SK-N-SH (cell line): ENCODE results near the gene ACIN1. TPM values are rescaled to one million over a fixed set of nuclear protein-coding genes. Genes with fewer than 3 reads are reported as not detected.

Source experiments
- CTCF ChIA-PET: fragments of 300-600, 350-600 bp; formaldehyde crosslinking; extraction: SDS; loops from one replicate; lab custom pipeline; 2021; lab: Yijun Ruan, JAX
- POLR2A ChIA-PET: fragments of 350-600 bp; sonication (Branson Sonifier 250); formaldehyde crosslinking; extraction: SDS; loops from one replicate; lab custom pipeline; 2020; ENCODE audit warnings: antibody characterized with exemption, inconsistent platforms; lab: Yijun Ruan, JAX
- DNase-seq: peaks from one replicate; pipeline ENCODE4 v3.0.0; 2012
- H2AFZ ChIP-seq: fragments of 200-600 bp; sonication (generic); 2 replicates; pipeline ENCODE4 v1.8.1; 2016; ENCODE audit warnings: antibody characterized with exemption, mild to moderate bottlenecking, low read depth
- H3F3A ChIP-seq: fragments of 200-600 bp; sonication (generic); replicated peaks from 2 replicates; pipeline ENCODE3; 2016; ENCODE audit warnings: antibody characterized with exemption, mild to moderate bottlenecking; ENCODE audit not compliant: insufficient read depth
- H3K27ac ChIP-seq, 2 experiments: fragments of 200-500 bp in 1 of 2; fragments of 200-600 bp in 1 of 2; sonication (Bioruptor generic) in 1 of 2; sonication (generic), shearing (Covaris generic) in 1 of 2; 2 replicates each; pipeline versions ENCODE4 v1.5.1 to v1.6.1; 2014 to 2016; ENCODE audit warnings: low read depth in 2 of 2, inconsistent platforms in 1 of 2, low read length in 1 of 2, mild to moderate bottlenecking in 1 of 2, mixed read lengths in 1 of 2
- H3K27me3 ChIP-seq: fragments of 200-600 bp; sonication (generic), shearing (Covaris generic); 2 replicates; pipeline ENCODE4 v1.6.1; 2016; ENCODE audit warnings: mixed run types; ENCODE audit not compliant: insufficient read depth
- H3K36me3 ChIP-seq, 2 experiments: fragments of 200-500 bp in 1 of 2; fragments of 200-600 bp in 1 of 2; sonication (Bioruptor generic) in 1 of 2; sonication (generic) in 1 of 2; replicated peaks in 1 of 2; 2 replicates each; pipeline versions ENCODE3 to v1.5.1; 2014 to 2016; ENCODE audit warnings: low read length in 1 of 2, mild to moderate bottlenecking in 1 of 2; ENCODE audit not compliant: insufficient read depth in 2 of 2, control insufficient read depth in 1 of 2
- H3K4me1 ChIP-seq, 2 experiments: fragments of 200-500 bp in 1 of 2; fragments of 200-600 bp in 1 of 2; sonication (Bioruptor generic) in 1 of 2; sonication (generic), shearing (Covaris generic) in 1 of 2; 2 replicates each; pipeline versions ENCODE4 v1.5.1 to v1.6.1; 2014 to 2016; ENCODE audit warnings: low read depth in 1 of 2, low read length in 1 of 2, mixed run types in 1 of 2; ENCODE audit not compliant: insufficient read depth in 2 of 2, control insufficient read depth in 1 of 2
- H3K4me2 ChIP-seq: fragments of 200-600 bp; sonication (generic), shearing (Covaris generic); 2 replicates; pipeline ENCODE4 v1.6.1; 2017; ENCODE audit warnings: mixed run types
- H3K4me3 ChIP-seq, 2 experiments: fragments of 200-500 bp in 1 of 2; fragments of 200-600 bp in 1 of 2; sonication (Bioruptor generic) in 1 of 2; sonication (generic), shearing (Covaris generic) in 1 of 2; 2 replicates each; pipeline versions ENCODE4 v1.5.1 to v1.8.1; 2014 to 2016; ENCODE audit warnings: low read depth in 2 of 2, inconsistent platforms in 1 of 2, low read length in 1 of 2, mild to moderate bottlenecking in 1 of 2, mixed read lengths in 1 of 2, moderate library complexity in 1 of 2
- H3K79me2 ChIP-seq: fragments of 200-600 bp; sonication (generic); 2 replicates; pipeline ENCODE4 v1.8.1; 2017; ENCODE audit warnings: mild to moderate bottlenecking; ENCODE audit not compliant: insufficient read depth
- H3K9ac ChIP-seq: fragments of 200-600 bp; sonication (generic); 2 replicates; pipeline ENCODE4 v1.6.1; 2017; ENCODE audit warnings: mixed run types
- H3K9me2 ChIP-seq: fragments of 200-600 bp; sonication (generic); 2 replicates; pipeline ENCODE4 v1.6.1; 2017; ENCODE audit warnings: mixed run types
- H3K9me3 ChIP-seq: fragments of 200-600 bp; sonication (generic); 2 replicates; pipeline ENCODE4 v1.6.1; 2017; ENCODE audit warnings: mixed run types, mild to moderate bottlenecking, moderate library complexity
- H4K20me1 ChIP-seq: fragments of 200-600 bp; sonication (generic); 2 replicates; pipeline ENCODE4 v1.6.1; 2017; ENCODE audit warnings: mild to moderate bottlenecking, mixed run types; ENCODE audit not compliant: insufficient read depth
- CHD2 ChIP-seq: fragments of 150-350 bp; IDR thresholded peaks from 2 replicates; pipeline ENCODE4 v1.6.1; 2018; ENCODE audit warnings: low read length; ENCODE audit not compliant: partially characterized antibody
- EP300 ChIP-seq, 2 experiments: IDR thresholded peaks; 2 replicates each; pipeline versions ENCODE4 v1.4.0 to v1.6.1; 2012; ENCODE audit warnings: borderline replicate concordance in 1 of 2, low read depth in 1 of 2, low read length in 1 of 2
- EZH2phosphoT487 ChIP-seq: fragments of 200-600 bp; sonication (generic); IDR thresholded peaks from 2 replicates; pipeline ENCODE4 v1.6.1; 2017; ENCODE audit warnings: low read depth, mixed run types, mild to moderate bottlenecking, antibody characterized with exemption, moderate library complexity, borderline replicate concordance
- GABPA ChIP-seq: IDR thresholded peaks from 2 replicates; pipeline ENCODE4 v1.4.0; 2012; ENCODE audit warnings: low read depth, mild to moderate bottlenecking
- MEF2A ChIP-seq: IDR thresholded peaks from 2 replicates; pipeline ENCODE4 v1.4.0; 2012; ENCODE audit warnings: low read depth, borderline replicate concordance
- MXI1 ChIP-seq: IDR thresholded peaks from 2 replicates; pipeline ENCODE4 v1.6.1; 2012; ENCODE audit warnings: mild to moderate bottlenecking, low read depth, low read length, improper control_type of control experiment
- NFIC ChIP-seq: IDR thresholded peaks from 2 replicates; pipeline ENCODE4 v1.4.0; 2012; ENCODE audit warnings: borderline replicate concordance
- PBX3 ChIP-seq: IDR thresholded peaks from 2 replicates; pipeline ENCODE4; 2012
- RCOR1 ChIP-seq: fragments of 150-350 bp; IDR thresholded peaks from 2 replicates; pipeline ENCODE4 v1.6.1; 2017; ENCODE audit warnings: antibody characterized with exemption, low read length
- SIN3A ChIP-seq: IDR thresholded peaks from 2 replicates; pipeline ENCODE4 v1.6.1; 2012; ENCODE audit warnings: low read depth, mild to moderate bottlenecking, low read length, moderate library complexity, borderline replicate concordance
- USF2 ChIP-seq: fragments of 150-350 bp; IDR thresholded peaks from 2 replicates; pipeline ENCODE4 v1.6.1; 2017; ENCODE audit warnings: antibody characterized with exemption, low read length, low read depth, borderline replicate concordance
- YY1 ChIP-seq: IDR thresholded peaks from 2 replicates; pipeline ENCODE4 v1.4.0; 2012; ENCODE audit warnings: low read depth, mild to moderate bottlenecking
- WGBS: methylation state at CpG from one replicate; pipeline ENCODE4 v1.1.6; 2017; ENCODE audit warnings: low lambda C conversion rate; 5-methylcytosine and 5-hydroxymethylcytosine counted together
- polyA plus RNA-seq, 3 experiments: library from polyadenylated mRNA; depleted of rRNA; stranded (reverse); fragments of >200 nt; gene quantifications; 2 replicates each; pipeline ENCODE4 v1.2.3, GENCODE V29; 2012
- TF ChIP-seq, protein P1 (sequence below): IDR thresholded peaks from 2 replicates; pipeline ENCODE4 v1.6.1; 2012; ENCODE audit warnings: mild to moderate bottlenecking, low read depth, low read length, moderate library complexity
- TF ChIP-seq, protein P2 (sequence below): IDR thresholded peaks from 2 replicates; pipeline ENCODE4 v1.4.0; 2012; ENCODE audit warnings: low read depth

The ACIN1 gene
- polyA plus RNA-seq, 1 of the 3 experiments (the other 2 are of a cell fraction) = 159 TPM

GRCh38 chr14:23142826-23143225 is 47.9 kb upstream of the ACIN1 start:
- DNase-seq = no peak
- Histone ChIP-seq H3K4me2 (no peak overlapping the region), H2AFZ (no peak overlapping the region), H3F3A (no peaks in the 10 kb centered on the region), H3K4me1 (no peaks in the 10 kb centered on the region; a peak in 1 of 4 replicates), H3K36me3 (no peaks in the 10 kb centered on the region), H3K79me2 (no peaks in the 10 kb centered on the region), H4K20me1 (no peaks in the 10 kb centered on the region), H3K9me3 (no peaks in the 10 kb centered on the region), H3K9ac (no peak overlapping the region), H3K4me3 (no peak overlapping the region), H3K27me3 (no peaks in the 10 kb centered on the region; the same call in 1 of the 2 replicates), H3K9me2 (no peaks in the 10 kb centered on the region), H3K27ac (no peak overlapping the region)
- 36% methylated on average over 4 of the region's 4 CpGs for WGBS
- ChIA-PET POLR2A (no interaction called here), CTCF (interaction anchor here (0.7 to 3.2 kb wide), 2 partner anchors 22 to 122 kb away, joined by 3 to 28 read pairs; no protein-coding TSS in a partner anchor)
- TF ChIP-seq RCOR1 = no peak
- no peak for TF ChIP-seq SIN3A
- TF ChIP-seq MEF2A = no peak
- TF ChIP-seq, protein P1, sequence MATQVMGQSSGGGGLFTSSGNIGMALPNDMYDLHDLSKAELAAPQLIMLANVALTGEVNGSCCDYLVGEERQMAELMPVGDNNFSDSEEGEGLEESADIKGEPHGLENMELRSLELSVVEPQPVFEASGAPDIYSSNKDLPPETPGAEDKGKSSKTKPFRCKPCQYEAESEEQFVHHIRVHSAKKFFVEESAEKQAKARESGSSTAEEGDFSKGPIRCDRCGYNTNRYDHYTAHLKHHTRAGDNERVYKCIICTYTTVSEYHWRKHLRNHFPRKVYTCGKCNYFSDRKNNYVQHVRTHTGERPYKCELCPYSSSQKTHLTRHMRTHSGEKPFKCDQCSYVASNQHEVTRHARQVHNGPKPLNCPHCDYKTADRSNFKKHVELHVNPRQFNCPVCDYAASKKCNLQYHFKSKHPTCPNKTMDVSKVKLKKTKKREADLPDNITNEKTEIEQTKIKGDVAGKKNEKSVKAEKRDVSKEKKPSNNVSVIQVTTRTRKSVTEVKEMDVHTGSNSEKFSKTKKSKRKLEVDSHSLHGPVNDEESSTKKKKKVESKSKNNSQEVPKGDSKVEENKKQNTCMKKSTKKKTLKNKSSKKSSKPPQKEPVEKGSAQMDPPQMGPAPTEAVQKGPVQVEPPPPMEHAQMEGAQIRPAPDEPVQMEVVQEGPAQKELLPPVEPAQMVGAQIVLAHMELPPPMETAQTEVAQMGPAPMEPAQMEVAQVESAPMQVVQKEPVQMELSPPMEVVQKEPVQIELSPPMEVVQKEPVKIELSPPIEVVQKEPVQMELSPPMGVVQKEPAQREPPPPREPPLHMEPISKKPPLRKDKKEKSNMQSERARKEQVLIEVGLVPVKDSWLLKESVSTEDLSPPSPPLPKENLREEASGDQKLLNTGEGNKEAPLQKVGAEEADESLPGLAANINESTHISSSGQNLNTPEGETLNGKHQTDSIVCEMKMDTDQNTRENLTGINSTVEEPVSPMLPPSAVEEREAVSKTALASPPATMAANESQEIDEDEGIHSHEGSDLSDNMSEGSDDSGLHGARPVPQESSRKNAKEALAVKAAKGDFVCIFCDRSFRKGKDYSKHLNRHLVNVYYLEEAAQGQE = no peak
- no peak for TF ChIP-seq USF2
- TF ChIP-seq PBX3 = no peak
- no peak for TF ChIP-seq EP300 (IDR thresholded peaks at IDR 0.05; ENCODE audit: borderline replicate concordance in 1 of 2, low read depth in 1 of 2, low read length in 1 of 2)
- TF ChIP-seq MXI1 = no peak
- no peak for TF ChIP-seq NFIC
- TF ChIP-seq, protein P2, sequence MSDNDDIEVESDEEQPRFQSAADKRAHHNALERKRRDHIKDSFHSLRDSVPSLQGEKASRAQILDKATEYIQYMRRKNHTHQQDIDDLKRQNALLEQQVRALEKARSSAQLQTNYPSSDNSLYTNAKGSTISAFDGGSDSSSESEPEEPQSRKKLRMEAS = no peak
- TF ChIP-seq CHD2 = no peak
- TF ChIP-seq YY1 = no peak
- no peak for TF ChIP-seq GABPA
- TF ChIP-seq EZH2phosphoT487 = no peak
